GM19023 (cell line): ENCODE measurements around the gene LMNA.

Source experiments
- ATAC-seq: cut with Tn5 transposase; IDR thresholded peaks from one replicate; pipeline ENCODE4 v1.9.1; 2021; ENCODE audit warnings: mild to moderate bottlenecking, moderate library complexity; ENCODE audit not compliant: unreplicated experiment

LMNA gene

DNA sequence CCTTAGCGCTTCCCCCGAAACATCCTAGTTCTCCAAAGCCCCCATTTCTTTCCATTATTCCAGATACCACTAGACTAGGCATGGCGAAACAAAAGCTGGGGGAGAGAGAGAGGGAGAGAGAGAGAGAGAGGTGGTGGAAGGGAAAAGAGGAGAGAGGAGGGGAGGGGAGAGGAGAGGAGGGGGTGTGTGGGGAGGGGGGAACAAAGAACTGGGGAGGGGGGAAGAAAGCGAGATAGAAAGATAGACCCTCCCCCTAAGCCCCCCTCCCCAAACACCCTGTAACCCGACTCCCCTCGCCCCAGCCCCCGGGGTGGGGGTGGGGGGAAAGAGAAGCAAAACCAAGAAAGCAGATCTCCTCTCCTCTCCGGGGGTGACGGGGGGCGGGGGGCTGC lies 32.6 kb upstream of the LMNA start:
- ATAC-seq: no peak

GRCh38 chr1:156082309-156083091 lies 32.0 kb upstream of the LMNA start, which contains the start of gene MEX3A:
Gene MEX3A, minus strand, starts transcription at chr1:156082465. Its CDS starts 467 bp downstream, at chr1:156081998.
- ATAC-seq: no peak

- ATAC-seq: no peak
Observed at GRCh38 chr1:156083800-156084790, 30.4 kb upstream of the LMNA start.

- no peak for ATAC-seq
Observed at GRCh38 chr1:156086256-156086662, 28.3 kb upstream of the LMNA start.

DNA sequence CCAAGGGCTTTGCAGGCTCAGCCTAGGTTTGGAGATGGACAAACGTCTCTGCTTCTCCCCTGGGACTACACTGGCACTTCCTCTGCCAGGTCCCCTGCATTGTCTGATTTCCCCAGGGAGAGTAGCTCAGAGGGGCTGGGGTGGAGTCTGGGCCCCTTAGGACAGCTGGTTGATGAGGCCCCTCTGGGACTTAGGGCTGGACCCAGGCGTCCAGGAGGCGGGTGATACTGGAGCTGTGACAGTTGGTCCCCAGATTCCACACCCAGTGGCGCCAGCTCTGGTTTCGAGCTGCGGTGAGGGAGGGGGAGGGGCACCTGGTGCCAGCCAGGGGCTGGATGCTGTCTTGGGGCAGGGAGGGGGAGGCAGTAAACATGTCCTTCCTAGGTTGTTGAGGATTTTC lies 24.8 kb upstream of the LMNA start:
- ATAC-seq: no peak

DNA sequence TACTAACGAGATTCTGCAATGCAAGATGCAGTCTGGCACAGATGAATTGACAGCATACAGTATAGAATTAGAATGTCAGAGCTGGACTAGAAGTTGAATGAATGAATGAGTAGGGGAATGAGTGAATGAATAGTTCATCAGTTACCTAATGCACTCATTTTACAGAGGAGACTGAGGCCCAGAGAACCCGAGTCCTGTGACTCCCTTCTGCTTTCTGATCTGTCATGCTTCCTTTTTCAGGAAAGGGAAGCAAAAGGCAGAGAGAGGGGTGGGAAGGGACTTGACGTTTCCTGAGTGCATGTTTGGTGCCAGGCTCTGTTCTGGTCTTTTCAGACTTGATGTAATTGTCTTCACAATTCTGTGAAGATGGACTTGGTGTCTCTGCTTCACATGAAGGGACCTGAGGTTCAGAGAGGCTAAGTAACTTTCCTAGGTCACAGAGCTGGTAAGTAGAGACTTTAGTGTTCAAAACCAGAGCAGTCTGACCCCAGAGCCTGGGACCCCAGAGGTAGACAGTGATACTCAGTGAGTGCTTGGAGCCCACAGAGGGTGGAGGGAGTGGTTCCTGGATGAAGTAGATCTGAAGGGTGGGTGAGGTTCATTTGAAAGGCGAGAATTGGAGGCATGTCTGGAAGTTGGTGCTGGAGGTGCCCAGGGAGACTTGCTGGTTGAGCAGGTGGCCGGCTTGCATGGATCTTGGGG lies 24.2 kb upstream of the LMNA start:
- ATAC-seq: no peak

DNA sequence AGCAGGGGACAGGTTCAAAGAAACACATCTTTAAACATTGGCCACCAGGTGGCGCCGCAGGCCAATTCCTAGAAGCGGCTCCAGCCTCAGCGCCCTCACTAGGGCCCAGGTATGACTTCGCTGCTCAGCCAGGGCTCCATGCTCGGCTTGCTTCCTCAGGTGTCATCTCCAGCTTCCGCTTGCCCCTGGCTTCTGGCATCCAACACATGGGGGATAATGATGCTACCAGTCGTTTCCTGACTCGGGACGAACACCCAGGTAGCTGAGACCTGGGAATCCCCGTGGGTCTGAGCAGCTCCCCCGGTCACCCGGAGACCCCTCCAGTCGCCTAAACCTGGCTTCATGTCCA lies 23.7 kb upstream of the LMNA start:
- ATAC-seq: peak; percentile 64

- no peak for ATAC-seq
Observed at GRCh38 chr1:156091610-156092009, 22.9 kb upstream of the LMNA start.

- no peak for ATAC-seq
Observed at GRCh38 chr1:156095906-156096508, 18.5 kb upstream of the LMNA start.

DNA sequence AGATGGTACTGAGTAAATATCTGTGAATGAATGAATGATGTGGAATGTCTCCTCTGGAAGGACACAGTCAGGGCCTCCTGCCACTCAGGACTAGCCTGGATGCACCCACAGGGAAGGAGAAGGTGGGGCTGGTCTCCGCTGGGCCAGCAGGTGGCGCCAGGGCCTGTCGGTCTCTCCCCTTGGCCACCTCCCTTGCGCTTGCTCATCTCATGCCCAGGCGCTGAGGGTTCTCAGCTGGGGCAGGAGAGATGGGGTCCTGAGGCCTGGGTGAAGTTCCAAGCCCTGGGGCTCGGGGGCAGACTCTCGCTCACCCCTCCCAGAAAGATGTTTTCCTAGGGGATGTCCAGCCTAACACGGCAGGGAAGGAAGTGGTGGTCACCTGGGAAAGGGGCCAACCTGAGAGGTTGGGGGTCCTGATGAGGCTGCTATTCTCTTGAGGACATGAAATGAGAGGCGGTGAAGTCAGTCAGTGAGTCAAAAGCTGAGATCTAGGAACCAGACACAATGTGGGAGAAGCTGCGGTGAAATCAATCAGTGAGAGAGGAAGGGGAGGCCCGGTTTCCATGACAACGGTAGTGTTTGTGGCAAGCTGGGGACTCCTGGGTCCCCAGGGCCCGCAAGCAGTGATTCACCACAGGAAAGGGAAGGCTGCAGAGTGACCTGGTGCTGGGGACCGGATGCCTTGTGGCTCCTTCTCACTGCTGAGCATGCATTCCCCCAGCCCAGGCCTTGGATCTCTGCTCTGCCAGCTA lies 17.7 kb upstream of the LMNA start:
- peak; percentile 64 for ATAC-seq

- ATAC-seq: no peak
Observed at GRCh38 chr1:156097499-156098178, 16.9 kb upstream of the LMNA start.

- ATAC-seq: no peak
Observed at GRCh38 chr1:156098784-156099183, 15.7 kb upstream of the LMNA start.

- no peak for ATAC-seq
Observed at GRCh38 chr1:156099282-156099681, 15.2 kb upstream of the LMNA start.

- no peak for ATAC-seq
Observed at GRCh38 chr1:156100205-156100995, 14.1 kb upstream of the LMNA start.

DNA sequence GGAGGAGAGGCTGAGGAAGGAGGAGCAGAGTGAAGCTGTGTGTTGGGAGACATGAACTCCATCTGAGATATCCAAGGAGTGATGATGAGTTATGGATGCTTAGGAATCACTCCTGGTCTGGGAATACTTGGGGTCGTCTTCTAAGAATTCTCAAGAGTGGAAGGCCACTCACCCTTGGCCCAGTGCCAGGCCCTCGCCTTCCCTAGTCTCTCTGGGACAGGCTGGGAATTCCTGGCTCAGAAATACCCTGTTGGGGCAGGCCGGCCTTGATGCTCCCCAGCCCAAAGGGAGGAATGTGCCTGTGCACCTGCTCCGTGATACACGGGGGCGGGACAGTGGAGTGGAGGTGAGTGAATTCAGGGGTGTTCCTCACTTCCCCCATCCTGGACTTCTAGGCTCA lies 12.6 kb upstream of the LMNA start:
- no peak for ATAC-seq

DNA sequence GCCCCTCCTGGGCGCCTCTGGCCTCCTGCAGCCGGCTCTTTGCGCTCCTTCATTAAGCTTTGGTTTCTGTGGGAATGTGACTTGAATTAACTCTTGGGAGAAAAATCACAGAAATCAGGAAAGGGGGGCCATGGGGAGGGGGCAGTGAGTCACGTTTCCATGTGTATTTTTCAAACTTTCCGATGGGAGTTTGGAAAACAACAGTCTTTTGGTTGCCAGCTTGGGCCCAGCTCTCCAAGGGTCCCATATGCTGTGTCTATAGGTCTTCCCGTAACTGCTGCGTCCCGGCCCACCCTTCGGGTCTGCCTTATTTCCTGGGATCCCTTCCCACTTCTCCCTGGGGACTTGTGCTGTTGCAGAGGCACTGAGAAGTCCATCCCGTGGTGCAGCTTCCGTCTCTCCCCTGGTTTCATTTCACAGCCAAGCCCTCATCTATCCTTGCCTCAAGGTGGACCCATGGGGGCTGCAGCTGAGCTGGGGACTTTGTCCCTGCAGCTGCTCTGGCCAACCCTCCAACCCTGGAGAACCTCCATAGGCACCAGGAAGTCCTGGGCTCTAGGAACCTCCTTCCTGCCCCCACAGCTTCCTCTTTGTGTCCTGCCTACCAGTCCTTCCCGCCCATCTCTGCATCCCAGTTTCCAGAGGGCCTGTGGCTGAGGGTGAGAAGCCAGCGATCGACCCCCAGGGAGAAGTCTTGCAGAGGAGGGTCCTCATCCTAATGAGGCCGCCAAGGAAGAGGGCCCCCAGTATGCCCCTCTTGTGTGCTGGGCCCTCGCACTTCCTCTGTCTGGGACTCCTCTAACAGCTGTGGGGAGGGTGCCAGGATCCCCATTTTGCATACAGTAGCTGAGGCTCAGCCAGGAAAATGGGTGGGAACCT lies 11.6 kb upstream of the LMNA start:
- ATAC-seq: no peak

DNA sequence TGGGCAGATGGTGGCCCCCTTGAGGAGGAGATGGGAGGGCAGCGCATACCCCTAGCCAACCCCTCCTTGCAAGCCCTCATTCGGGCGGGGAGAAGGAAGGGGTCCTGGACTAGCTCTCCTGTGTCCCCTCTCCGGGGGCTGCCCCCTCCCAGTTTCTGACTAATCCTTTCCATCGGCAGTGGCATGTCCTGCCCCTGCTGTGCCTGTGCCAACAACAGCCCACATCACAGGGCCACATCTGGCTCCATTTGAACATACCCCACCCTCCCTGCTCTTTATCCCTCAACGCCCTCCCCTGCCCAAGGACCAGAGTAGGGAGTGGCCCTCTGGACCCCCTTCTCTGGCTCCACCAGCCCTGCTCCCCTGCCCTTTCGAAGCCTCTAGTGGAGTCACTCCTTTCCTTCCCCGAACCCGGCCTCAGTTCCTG lies 11.0 kb upstream of the LMNA start:
- ATAC-seq: no peak
